Activated naive CD8-positive, alpha-beta T cell treated with anti-CD3 and anti-CD28 coated beads for 36 hours (primary cell): ENCODE measurements around the gene PARVG. TPM values are rescaled to one million over a fixed set of nuclear protein-coding genes. Genes with fewer than 3 reads are reported as not detected.

Experiments used
- DNase-seq: peaks from one replicate; pipeline ENCODE4 v3.0.0; 2021
- H3K27ac Mint-ChIP-seq: one replicate; pipeline ENCODE4 v1.8.0; 2022; ENCODE audit warnings: mild to moderate bottlenecking, moderate library complexity, mixed read lengths
- H3K27me3 Mint-ChIP-seq: one replicate; pipeline ENCODE4 v1.8.0; 2022; ENCODE audit warnings: mild to moderate bottlenecking, mixed read lengths
- H3K36me3 Mint-ChIP-seq: one replicate; pipeline ENCODE4 v1.8.0; 2021; ENCODE audit warnings: mild to moderate bottlenecking, mixed read lengths
- H3K4me1 Mint-ChIP-seq: one replicate; pipeline ENCODE4 v1.8.0; 2021; ENCODE audit warnings: mixed read lengths
- H3K4me3 Mint-ChIP-seq: one replicate; pipeline ENCODE4 v1.8.0; 2022; ENCODE audit warnings: mild to moderate bottlenecking, moderate library complexity, mixed read lengths
- H3K9me3 Mint-ChIP-seq: one replicate; pipeline ENCODE4 v1.8.0; 2022; ENCODE audit warnings: mixed read lengths
- total RNA-seq, 2 experiments: library from RNA; stranded (reverse); gene quantifications; one replicate each; pipeline ENCODE4 v1.2.3, GENCODE V29; 2021

The PARVG gene
- total RNA-seq, 2 experiments from 2014 or later, result 68.7 to 72.9 TPM

DNA sequence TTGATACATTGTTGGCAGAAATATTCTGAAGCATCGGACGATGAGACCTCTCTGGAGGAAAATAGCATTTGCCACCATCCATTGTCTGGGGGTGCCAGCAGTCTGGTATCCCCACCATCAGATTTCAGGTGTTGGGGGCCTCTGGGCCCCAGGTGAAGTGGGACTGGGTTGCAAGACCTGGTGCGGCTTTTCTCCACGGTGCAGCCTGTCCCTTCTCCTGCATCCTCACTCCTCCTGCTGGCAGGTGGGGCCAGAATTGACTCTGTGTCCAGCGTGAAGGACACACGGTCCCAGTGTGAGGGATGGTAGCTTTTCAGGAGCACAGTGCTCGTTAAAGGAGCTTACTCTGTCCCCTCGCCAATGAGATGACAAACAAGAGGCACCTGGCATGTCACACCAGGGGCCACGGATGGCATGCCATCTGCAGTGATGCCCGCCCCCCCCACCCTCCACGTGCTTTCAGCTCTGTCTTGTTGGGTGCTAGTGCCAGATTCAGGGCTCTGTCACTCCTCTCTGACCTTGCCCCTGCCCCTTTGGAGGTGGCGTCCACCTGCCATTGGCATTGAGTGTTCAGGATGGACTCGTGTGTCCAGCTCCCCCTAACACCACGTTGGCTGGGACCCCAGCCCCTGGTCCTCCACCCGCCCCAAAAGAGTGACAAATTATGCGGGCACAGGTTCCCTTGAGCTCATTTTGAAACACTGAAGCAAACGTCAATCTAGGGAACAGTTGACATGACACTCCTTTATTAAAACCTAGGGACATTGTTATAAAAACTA, 62.4 kb downstream of the PARVG start:
- no peak overlapping the region for H3K4me3 Mint-ChIP-seq
- no peak overlapping the region for H3K27ac Mint-ChIP-seq
- DNase-seq, result no peak
- no peaks in the 10 kb centered on the region for H3K36me3 Mint-ChIP-seq
- H3K9me3 Mint-ChIP-seq, result no peaks in the 10 kb centered on the region
- H3K4me1 Mint-ChIP-seq, result no peaks in the 10 kb centered on the region
- H3K27me3 Mint-ChIP-seq, result peaks cover 9% of the 10 kb centered on the region

DNA sequence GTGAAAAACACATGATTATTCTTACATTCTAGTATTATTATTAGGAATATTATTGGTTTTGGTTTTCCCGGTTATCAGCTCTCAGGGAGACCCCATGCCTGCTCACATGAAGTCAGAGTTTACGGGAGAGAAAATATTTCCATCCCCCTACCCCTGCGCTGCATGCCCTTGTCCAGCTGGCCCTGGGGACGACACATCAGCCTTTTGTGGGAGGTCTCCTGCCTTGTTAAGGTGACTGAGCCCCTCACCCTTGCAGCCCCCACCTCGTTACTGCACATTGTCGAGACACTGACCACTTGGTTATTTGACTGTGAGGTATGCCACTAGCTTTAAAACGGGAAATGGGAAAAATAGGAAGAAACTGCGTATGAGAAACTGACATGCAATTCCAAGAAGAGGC, 63.0 kb downstream of the PARVG start:
- DNase-seq, result no peak
- no peaks in the 10 kb centered on the region for H3K4me1 Mint-ChIP-seq
- H3K27ac Mint-ChIP-seq, result no peak overlapping the region
- H3K36me3 Mint-ChIP-seq, result no peaks in the 10 kb centered on the region
- no peaks in the 10 kb centered on the region for H3K9me3 Mint-ChIP-seq
- H3K27me3 Mint-ChIP-seq, result peaks cover 9% of the 10 kb centered on the region
- no peak overlapping the region for H3K4me3 Mint-ChIP-seq

- Mint-ChIP-seq H3K27ac (no peak overlapping the region), H3K4me3 (no peak overlapping the region)
Observed at GRCh38 chr22:44244265-44244822, 63.6 kb downstream of the PARVG start.

DNA sequence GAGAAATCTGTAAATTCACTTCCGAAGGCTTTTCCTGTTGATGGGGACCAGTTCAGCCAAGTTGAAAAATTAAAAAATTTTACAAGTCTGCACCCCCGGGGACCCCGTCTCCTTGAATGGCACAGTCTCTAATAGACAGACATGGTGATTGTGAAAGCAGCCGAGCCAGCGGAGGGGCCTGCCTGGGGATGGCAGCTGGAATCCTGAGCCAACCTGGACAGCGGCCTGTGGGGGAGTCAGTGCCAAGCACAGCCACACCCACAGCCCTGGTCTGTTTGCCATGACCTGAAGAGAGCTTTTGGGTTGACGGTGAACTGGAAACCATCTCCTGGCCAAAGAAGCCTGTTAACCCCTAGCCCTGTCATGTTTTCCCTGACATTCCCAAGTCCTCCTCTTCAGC, 64.7 kb downstream of the PARVG start:
- no peak overlapping the region for H3K27ac Mint-ChIP-seq
- no peaks in the 10 kb centered on the region for H3K4me1 Mint-ChIP-seq
- no peak overlapping the region for H3K4me3 Mint-ChIP-seq
- H3K9me3 Mint-ChIP-seq, result peaks cover 4% of the 10 kb centered on the region
- peaks cover 2% of the 10 kb centered on the region for H3K36me3 Mint-ChIP-seq
- peaks cover 9% of the 10 kb centered on the region for H3K27me3 Mint-ChIP-seq
- no peak for DNase-seq

More at GRCh38 chr22:44244265-44244822, 63.6 kb downstream of the PARVG start:
- H3K4me1 Mint-ChIP-seq, result no peaks in the 10 kb centered on the region
- no peaks in the 10 kb centered on the region for H3K9me3 Mint-ChIP-seq
- peaks cover 9% of the 10 kb centered on the region for H3K27me3 Mint-ChIP-seq
- H3K36me3 Mint-ChIP-seq, result no peaks in the 10 kb centered on the region
- no peak for DNase-seq

DNA sequence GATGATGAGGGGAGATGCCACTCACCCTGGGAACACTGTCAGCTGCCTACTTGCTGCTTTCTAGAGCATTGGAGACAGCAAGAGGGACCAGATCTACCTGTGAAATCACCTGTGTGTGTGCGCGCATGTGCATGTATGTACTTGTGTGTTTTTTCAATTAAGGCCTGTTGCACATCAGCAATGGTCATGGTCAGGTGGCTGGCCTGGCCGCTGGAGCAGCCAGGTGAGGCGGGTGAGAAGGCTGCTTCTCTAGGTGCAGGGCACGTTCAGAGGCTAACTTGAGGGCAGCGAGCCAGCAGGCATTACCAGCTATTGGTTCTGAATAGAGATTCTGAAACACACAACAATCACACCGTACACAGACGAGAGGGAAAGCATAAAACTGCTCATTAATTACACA, 65.1 kb downstream of the PARVG start:
- Mint-ChIP-seq H3K4me3 (no peak overlapping the region), H3K9me3 (peaks cover 4% of the 10 kb centered on the region), H3K27me3 (peaks cover 9% of the 10 kb centered on the region), H3K36me3 (peaks cover 2% of the 10 kb centered on the region), H3K27ac (no peak overlapping the region), H3K4me1 (no peaks in the 10 kb centered on the region)
- no peak for DNase-seq

DNA sequence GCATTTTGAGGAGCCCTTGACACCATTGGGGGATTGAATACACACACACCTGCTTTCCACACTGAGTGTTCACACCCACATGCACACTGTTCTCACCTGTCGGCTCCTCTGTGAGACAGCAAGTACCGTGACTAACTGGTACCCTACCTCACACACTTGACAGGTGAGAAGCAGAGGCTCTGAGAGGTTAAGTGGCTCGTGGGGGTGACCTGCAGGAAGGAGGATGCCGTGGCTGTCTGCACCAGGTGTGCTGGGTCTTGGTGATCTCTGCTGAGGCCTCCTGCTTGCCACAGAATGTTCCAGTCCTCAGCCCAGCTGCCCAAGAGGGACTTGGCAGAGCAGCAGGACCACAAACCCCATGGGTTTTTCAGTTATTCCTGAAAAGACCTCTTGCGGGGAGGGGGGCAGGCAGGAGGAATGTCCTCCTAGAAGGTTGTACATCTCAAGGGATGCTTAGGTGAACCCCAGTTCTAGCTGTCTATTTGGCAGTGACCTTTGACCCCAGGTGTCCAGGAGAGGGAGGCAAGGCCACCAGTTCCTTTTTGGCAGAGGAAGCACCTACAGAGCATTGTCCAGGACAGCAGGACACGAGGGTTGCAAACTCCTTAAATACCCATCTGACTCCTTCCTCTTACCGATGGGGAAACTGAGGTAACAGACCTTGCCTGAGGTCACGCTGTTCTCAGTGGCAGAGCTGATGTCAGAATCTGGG, 66.0 kb downstream of the PARVG start:
- Mint-ChIP-seq H3K36me3 (peaks cover 2% of the 10 kb centered on the region), H3K27me3 (peaks cover 3% of the 10 kb centered on the region), H3K27ac (no peak overlapping the region)

DNA sequence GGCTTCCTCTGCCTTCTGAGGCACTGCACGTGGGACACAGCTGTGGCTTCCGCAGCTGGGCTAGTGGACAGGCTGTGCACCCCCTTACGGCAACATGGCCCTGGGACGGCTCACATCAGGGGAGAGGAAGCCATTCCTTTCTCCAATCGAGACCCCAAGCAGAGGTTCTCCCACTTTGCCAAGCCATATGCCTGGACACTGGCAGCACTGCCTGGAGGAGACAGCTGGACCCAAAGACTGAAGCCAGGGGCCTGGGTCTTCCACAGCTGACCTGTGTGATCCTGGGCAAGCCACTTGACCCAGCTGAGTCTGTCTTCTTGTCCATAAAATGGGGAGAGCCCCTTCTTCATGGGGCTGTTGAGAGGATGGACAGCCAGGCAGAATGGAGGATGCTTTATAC, 66.6 kb downstream of the PARVG start:
- DNase-seq, result no peak
- no peak overlapping the region for H3K27ac Mint-ChIP-seq
- peaks cover 3% of the 10 kb centered on the region for H3K27me3 Mint-ChIP-seq
- peaks cover 4% of the 10 kb centered on the region for H3K9me3 Mint-ChIP-seq
- H3K36me3 Mint-ChIP-seq, result peaks cover 2% of the 10 kb centered on the region
- H3K4me3 Mint-ChIP-seq, result no peak overlapping the region
- H3K4me1 Mint-ChIP-seq, result no peaks in the 10 kb centered on the region

More for the DNA sequence above, 66.0 kb downstream of the PARVG start:
- Mint-ChIP-seq H3K4me3 (no peak overlapping the region), H3K9me3 (peaks cover 4% of the 10 kb centered on the region), H3K4me1 (no peaks in the 10 kb centered on the region)
- DNase-seq, result no peak

DNA sequence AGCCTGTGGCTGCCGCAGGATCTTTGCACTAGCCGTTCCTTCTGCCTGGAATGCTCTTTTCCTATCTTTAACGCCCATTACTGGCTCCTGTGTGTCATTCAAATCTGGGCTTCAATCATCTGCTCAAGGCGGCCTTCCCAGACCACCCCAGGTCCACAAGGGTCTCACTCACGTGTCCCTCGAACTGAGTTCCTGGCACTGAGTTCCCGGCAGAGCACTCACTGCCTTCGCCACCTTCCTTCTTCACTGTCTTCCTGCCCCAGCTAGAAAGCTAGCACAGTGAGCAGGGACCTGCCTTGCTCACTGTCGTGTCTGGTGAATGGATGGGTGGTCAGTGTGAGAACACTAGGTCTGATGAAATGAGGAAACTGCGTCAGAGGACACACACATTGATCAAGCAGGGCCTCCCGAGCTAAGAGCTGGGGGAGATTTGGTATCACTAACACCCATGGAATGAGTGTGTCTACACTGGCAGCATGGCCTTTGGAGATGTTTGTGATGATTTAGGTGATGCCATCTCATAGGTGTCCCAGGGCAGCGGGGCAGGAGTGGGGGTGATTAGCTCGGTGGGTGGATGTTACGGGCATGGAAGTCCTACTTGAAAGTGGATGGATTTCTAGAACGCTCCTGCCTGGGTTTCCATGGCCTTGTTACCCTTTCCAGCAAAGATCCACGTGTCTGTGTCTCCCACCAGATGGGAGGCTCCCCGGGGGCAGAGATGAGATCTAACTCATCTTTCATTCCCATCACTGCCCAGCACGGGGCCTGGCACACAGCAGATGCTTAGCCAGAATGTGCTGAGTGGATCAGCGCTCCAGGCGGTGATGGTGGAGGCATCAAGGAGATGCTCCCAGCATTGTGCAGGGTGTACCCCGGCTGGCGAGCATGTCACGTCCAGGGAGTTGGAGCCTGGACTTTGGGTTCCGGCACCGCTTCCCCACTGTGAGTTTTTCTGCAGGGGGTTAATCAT, 67.5 kb downstream of the PARVG start:
- no peak overlapping the region for H3K4me3 Mint-ChIP-seq
- no peak overlapping the region for H3K27ac Mint-ChIP-seq
- H3K27me3 Mint-ChIP-seq, result peaks cover 3% of the 10 kb centered on the region
- DNase-seq, result no peak
- H3K4me1 Mint-ChIP-seq, result no peaks in the 10 kb centered on the region
- peaks cover 4% of the 10 kb centered on the region for H3K9me3 Mint-ChIP-seq
- H3K36me3 Mint-ChIP-seq, result peaks cover 4% of the 10 kb centered on the region

GRCh38 chr22:44248926-44249325, 68.2 kb downstream of the PARVG start:
- H3K4me1 Mint-ChIP-seq, result no peaks in the 10 kb centered on the region
- peaks cover 4% of the 10 kb centered on the region for H3K9me3 Mint-ChIP-seq

DNA sequence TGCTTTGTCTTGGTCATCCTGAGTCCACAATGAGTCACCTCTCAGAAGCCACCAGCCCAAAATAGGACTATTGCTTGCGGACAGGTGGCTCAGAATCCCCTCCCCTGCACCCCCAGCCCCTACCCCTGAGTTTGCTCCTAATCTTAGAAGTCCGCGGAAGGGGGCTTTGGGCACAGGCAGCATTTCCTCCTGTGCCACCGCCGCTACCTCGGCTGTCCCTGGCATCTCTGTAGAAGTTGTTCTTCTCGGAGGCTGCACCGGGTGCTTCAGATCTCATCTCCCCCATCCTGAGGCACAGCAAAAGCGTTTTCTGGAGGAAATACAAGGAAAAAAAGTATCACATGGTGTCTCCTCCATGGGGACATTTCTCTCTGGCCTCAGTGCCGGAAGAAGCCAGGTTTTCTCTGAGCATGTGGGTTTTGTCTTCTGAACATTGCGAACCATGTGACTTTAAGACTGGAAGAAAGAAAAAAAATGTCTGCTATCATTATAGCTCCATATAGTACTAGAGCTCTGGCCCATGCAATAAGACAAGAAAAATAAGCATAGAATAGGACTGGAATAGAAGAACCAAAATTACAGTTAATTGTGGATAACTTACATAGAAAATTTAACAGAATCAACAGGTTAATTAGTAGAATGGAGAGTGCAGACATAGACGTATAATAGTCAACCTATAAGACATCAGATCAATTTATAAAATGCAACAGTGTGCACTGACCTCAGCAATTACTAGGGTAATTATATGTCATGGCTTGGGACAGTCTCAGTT, 68.8 kb downstream of the PARVG start:
- no peaks in the 10 kb centered on the region for H3K4me1 Mint-ChIP-seq
- H3K36me3 Mint-ChIP-seq, result peaks cover 4% of the 10 kb centered on the region
- no peak overlapping the region for H3K4me3 Mint-ChIP-seq
- H3K27me3 Mint-ChIP-seq, result no peaks in the 10 kb centered on the region
- H3K9me3 Mint-ChIP-seq, result peaks cover 4% of the 10 kb centered on the region
- no peak for DNase-seq
- H3K27ac Mint-ChIP-seq, result no peak overlapping the region

More at GRCh38 chr22:44248926-44249325, 68.2 kb downstream of the PARVG start:
- Mint-ChIP-seq H3K27ac (no peak overlapping the region), H3K27me3 (no peaks in the 10 kb centered on the region), H3K36me3 (peaks cover 4% of the 10 kb centered on the region), H3K4me3 (no peak overlapping the region)
- DNase-seq, result no peak

- Mint-ChIP-seq H3K36me3 (peaks cover 2% of the 10 kb centered on the region), H3K27me3 (peaks cover 9% of the 10 kb centered on the region), H3K9me3 (peaks cover under 1% of the 10 kb centered on the region), H3K4me1 (peaks cover 2% of the 10 kb centered on the region), H3K27ac (no peak overlapping the region), H3K4me3 (no peak overlapping the region)
- no peak for DNase-seq
Observed at GRCh38 chr22:44254811-44255210, 74.1 kb downstream of the PARVG start.

DNA sequence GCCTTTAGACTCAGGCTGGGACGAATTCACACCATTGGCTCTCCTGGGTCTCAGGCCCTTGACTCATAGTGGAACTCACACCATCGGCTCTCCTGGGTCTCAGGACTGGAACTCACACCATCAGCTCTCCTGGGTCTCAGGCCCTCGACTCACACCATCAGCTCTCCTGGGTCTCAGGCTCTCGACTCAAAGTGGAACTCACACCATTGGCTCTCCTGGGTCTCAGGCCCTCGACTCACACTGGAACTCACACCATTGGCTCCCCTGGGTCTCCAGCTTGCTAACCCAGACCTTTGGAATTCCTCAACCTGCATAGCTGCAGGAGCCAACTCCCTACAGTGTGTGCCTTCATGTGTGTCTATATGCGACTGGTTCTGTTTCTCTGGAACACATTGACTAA, 75.4 kb downstream of the PARVG start:
- DNase-seq, result no peak
- Mint-ChIP-seq H3K36me3 (peaks cover 2% of the 10 kb centered on the region), H3K27me3 (peaks cover 9% of the 10 kb centered on the region), H3K4me3 (no peak overlapping the region), H3K9me3 (no peaks in the 10 kb centered on the region), H3K4me1 (peaks cover 2% of the 10 kb centered on the region), H3K27ac (no peak overlapping the region)

GRCh38 chr22:44256556-44257485, 76.1 kb downstream of the PARVG start:
- Mint-ChIP-seq H3K4me3 (no peak overlapping the region), H3K36me3 (peaks cover 2% of the 10 kb centered on the region), H3K4me1 (peaks cover 2% of the 10 kb centered on the region), H3K27ac (no peak overlapping the region), H3K27me3 (peaks cover 9% of the 10 kb centered on the region), H3K9me3 (no peaks in the 10 kb centered on the region)
- DNase-seq, result no peak
